CD14-positive monocyte (primary cell): Measurements from ENCODE around the gene DNAJB4. TPM values are rescaled to one million over a fixed set of nuclear protein-coding genes. Genes with fewer than 3 reads are reported as not detected.

Experiments
- DNase-seq, 3 donors: peaks; one replicate each; pipeline ENCODE4 v3.0.0-alpha.2; 2011 to 2022
- H2AFZ ChIP-seq: 2 replicates; pipeline ENCODE4 v1.6.0; 2012; ENCODE audit warnings: mild to moderate bottlenecking, low read depth, low read length, inconsistent platforms; ENCODE audit not compliant: insufficient read depth, poor library complexity, severe bottlenecking
- H3K27ac ChIP-seq, 2 donors: 1 replicate in 1 of 2; 2 replicates in 1 of 2; pipeline ENCODE4 v1.5.1; 2012 to 2013; ENCODE audit warnings: low read length in 2 of 2, control low read depth in 1 of 2, inconsistent platforms in 1 of 2, low read depth in 1 of 2, mild to moderate bottlenecking in 1 of 2
- H3K27me3 ChIP-seq, 2 donors: one replicate each; pipeline versions ENCODE4 v1.6.0 to v1.6.1; 2011 to 2013; ENCODE audit warnings: low read length in 2 of 2; ENCODE audit not compliant: control insufficient read depth in 2 of 2, insufficient read depth in 2 of 2
- H3K36me3 ChIP-seq, 2 donors: replicated peaks in 1 of 2; 1 replicate in 1 of 2; 2 replicates in 1 of 2; pipeline versions ENCODE4 v1.5.1 to v1.6.1; 2012 to 2013; ENCODE audit warnings: low read length in 2 of 2, control low read depth in 1 of 2, inconsistent platforms in 1 of 2, mild to moderate bottlenecking in 1 of 2; ENCODE audit not compliant: insufficient read depth in 2 of 2, control insufficient read depth in 1 of 2
- H3K4me1 ChIP-seq, 2 donors: 1 replicate in 1 of 2; 2 replicates in 1 of 2; pipeline versions ENCODE4 v1.5.1 to v1.6.1; 2012 to 2013; ENCODE audit warnings: low read length in 2 of 2, control low read depth in 1 of 2, inconsistent platforms in 1 of 2, mild to moderate bottlenecking in 1 of 2, moderate library complexity in 1 of 2; ENCODE audit not compliant: insufficient read depth in 2 of 2, control insufficient read depth in 1 of 2
- H3K4me2 ChIP-seq: replicated peaks from 2 replicates; pipeline ENCODE3; 2012; ENCODE audit warnings: low read length, moderate library complexity, mild to moderate bottlenecking; ENCODE audit not compliant: poor library complexity, severe bottlenecking; ENCODE audit errors: extremely low read depth
- H3K4me3 ChIP-seq, 3 experiments: fragments of 200-600 bp in 1 of 3; sonication (generic) in 1 of 3; replicated peaks in 1 of 3; 1 replicate in 2 of 3; 2 replicates in 1 of 3; pipeline ENCODE4 v1.5.1; 2011 to 2013; ENCODE audit warnings: low read length in 3 of 3, mild to moderate bottlenecking in 3 of 3, control low read depth in 2 of 3, low read depth in 2 of 3, inconsistent platforms in 1 of 3, moderate library complexity in 1 of 3
- H3K79me2 ChIP-seq: 2 replicates; pipeline ENCODE4 v1.6.0; 2012; ENCODE audit warnings: mild to moderate bottlenecking, control low read depth, inconsistent platforms, low read length, moderate library complexity; ENCODE audit not compliant: insufficient read depth
- H3K9ac ChIP-seq: 2 replicates; pipeline ENCODE4 v1.6.0; 2017; ENCODE audit warnings: low read length, mild to moderate bottlenecking; ENCODE audit not compliant: insufficient read depth, poor library complexity, severe bottlenecking
- H3K9me3 ChIP-seq, 2 donors: replicated peaks in 1 of 2; 1 replicate in 1 of 2; 2 replicates in 1 of 2; pipeline versions ENCODE4 v1.5.1 to v1.6.1; 2012 to 2013; ENCODE audit warnings: low read length in 2 of 2, control low read depth in 1 of 2; ENCODE audit not compliant: control insufficient read depth in 1 of 2, insufficient read depth in 1 of 2
- H4K20me1 ChIP-seq: 2 replicates; pipeline ENCODE4 v1.6.0; 2012; ENCODE audit warnings: mild to moderate bottlenecking, low read length, control low read depth, moderate library complexity; ENCODE audit not compliant: insufficient read depth
- H3K27ac Mint-ChIP-seq, 7 donors: one replicate each; pipeline ENCODE4 v1.8.0; 2020; ENCODE audit warnings: mild to moderate bottlenecking in 7 of 7, mixed read lengths in 7 of 7, moderate library complexity in 6 of 7, inconsistent platforms in 2 of 7
- H3K27me3 Mint-ChIP-seq, 3 donors: one replicate each; pipeline ENCODE4 v1.8.0; 2021 to 2022; ENCODE audit warnings: low read depth in 3 of 3, mild to moderate bottlenecking in 3 of 3, mixed read lengths in 3 of 3, moderate library complexity in 3 of 3, inconsistent platforms in 1 of 3
- H3K36me3 Mint-ChIP-seq, 2 donors: one replicate each; pipeline ENCODE4 v1.8.0; 2020; ENCODE audit warnings: mixed read lengths in 2 of 2, inconsistent platforms in 1 of 2, mild to moderate bottlenecking in 1 of 2
- H3K4me1 Mint-ChIP-seq: one replicate; pipeline ENCODE4 v1.8.0; 2020; ENCODE audit warnings: mild to moderate bottlenecking, mixed read lengths
- H3K4me3 Mint-ChIP-seq, 2 donors: one replicate each; pipeline ENCODE4 v1.8.0; 2020; ENCODE audit warnings: mild to moderate bottlenecking in 2 of 2, mixed read lengths in 2 of 2, moderate library complexity in 1 of 2
- H3K9me3 Mint-ChIP-seq, 7 donors: one replicate each; pipeline ENCODE4 v1.8.0; 2020 to 2022; ENCODE audit warnings: mixed read lengths in 7 of 7, mild to moderate bottlenecking in 6 of 7, moderate library complexity in 6 of 7, inconsistent platforms in 2 of 7
- WGBS: methylation state at CpG from one replicate; pipeline ENCODE4 v1.1.5; 2013; ENCODE audit warnings: missing lambda C conversion rate; ENCODE audit not compliant: insufficient coverage; 5-methylcytosine and 5-hydroxymethylcytosine counted together
- intact Hi-C, 2 donors: fragments of 100-400 bp; cut with micrococcal nuclease; formaldehyde crosslinking; loops; one replicate each; pipeline versions ENCODE4 v1.15.0 to v1.15.1; 2023
- polyA plus RNA-seq, 3 donors: library from polyadenylated mRNA; depleted of rRNA in 1 of 3; unstranded in 2 of 3; stranded (reverse) in 1 of 3; fragments of 300-500 nt in 2 of 3; fragments of >200 nt in 1 of 3; fragmentation: Illumina TruSeq in 2 of 3; gene quantifications; 1 replicate in 2 of 3; 2 replicates in 1 of 3; pipeline ENCODE4 v1.2.3, GENCODE V29; 2012 to 2021
- TF ChIP-seq, protein P1 (sequence below): fragments of 200-600 bp; IDR thresholded peaks from one replicate; pipeline ENCODE4 v1.8.0; 2022; ENCODE audit warnings: antibody characterized with exemption, mild to moderate bottlenecking

Gene DNAJB4
- polyA plus RNA-seq, 3 donors, result 2.8 to 4.0 (median 3.6) TPM

- Mint-ChIP-seq H3K4me3 (no peak overlapping the region), H3K9me3 (no peaks in the 10 kb centered on the region), H3K27me3 (no peaks in the 10 kb centered on the region), H3K36me3 (peaks cover 76 to 88% of the 10 kb centered on the region in 2 donors), H3K4me1 (no peaks in the 10 kb centered on the region), H3K27ac (peak overlapping the region in 2 of 7 donors; percentile 0 to 46)
- TF ChIP-seq, protein P1, sequence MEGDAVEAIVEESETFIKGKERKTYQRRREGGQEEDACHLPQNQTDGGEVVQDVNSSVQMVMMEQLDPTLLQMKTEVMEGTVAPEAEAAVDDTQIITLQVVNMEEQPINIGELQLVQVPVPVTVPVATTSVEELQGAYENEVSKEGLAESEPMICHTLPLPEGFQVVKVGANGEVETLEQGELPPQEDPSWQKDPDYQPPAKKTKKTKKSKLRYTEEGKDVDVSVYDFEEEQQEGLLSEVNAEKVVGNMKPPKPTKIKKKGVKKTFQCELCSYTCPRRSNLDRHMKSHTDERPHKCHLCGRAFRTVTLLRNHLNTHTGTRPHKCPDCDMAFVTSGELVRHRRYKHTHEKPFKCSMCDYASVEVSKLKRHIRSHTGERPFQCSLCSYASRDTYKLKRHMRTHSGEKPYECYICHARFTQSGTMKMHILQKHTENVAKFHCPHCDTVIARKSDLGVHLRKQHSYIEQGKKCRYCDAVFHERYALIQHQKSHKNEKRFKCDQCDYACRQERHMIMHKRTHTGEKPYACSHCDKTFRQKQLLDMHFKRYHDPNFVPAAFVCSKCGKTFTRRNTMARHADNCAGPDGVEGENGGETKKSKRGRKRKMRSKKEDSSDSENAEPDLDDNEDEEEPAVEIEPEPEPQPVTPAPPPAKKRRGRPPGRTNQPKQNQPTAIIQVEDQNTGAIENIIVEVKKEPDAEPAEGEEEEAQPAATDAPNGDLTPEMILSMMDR, result no peak
- Histone ChIP-seq H3K9ac (no peak overlapping the region), H3K36me3 (peaks cover 96 to 99% of the 10 kb centered on the region in 2 donors), H3K4me1 (no peaks in the 10 kb centered on the region), H3K79me2 (peaks cover 56% of the 10 kb centered on the region), H3K27me3 (no peaks in the 10 kb centered on the region), H4K20me1 (peaks cover 88% of the 10 kb centered on the region), H3K4me3 (no peak overlapping the region), H3K27ac (peak overlapping the region in 1 of 2 donors; percentile 1), H3K4me2 (no peak overlapping the region), H3K9me3 (no peaks in the 10 kb centered on the region), H2AFZ (no peak overlapping the region)
- DNase-seq, result no peak
- 98% methylated on average over 3 of the region's 3 CpGs for WGBS
- intact Hi-C loops, result no loop called here
These were observed 38.4 kb upstream of the DNAJB4 start for GRCh38 chr1:77966291-77966690.

GRCh38 chr1:77970192-77970591, 34.5 kb upstream of the DNAJB4 start:
- peaks cover 92% of the 10 kb centered on the region for H3K79me2 ChIP-seq
- H3K4me2 ChIP-seq, result no peak overlapping the region
- WGBS, result no CpG with 5 or more reads among the region's 1 CpG
- H3K27ac ChIP-seq, result no peak overlapping the region
- no peak overlapping the region for H3K4me3 Mint-ChIP-seq
- H3K4me3 ChIP-seq, result no peak overlapping the region
- H3K36me3 ChIP-seq, result peaks cover 64 to 80% of the 10 kb centered on the region in 2 donors
- H3K27ac Mint-ChIP-seq, result no peak overlapping the region
- H3K4me1 Mint-ChIP-seq, result peaks cover 4% of the 10 kb centered on the region
- H3K27me3 Mint-ChIP-seq, result no peaks in the 10 kb centered on the region
- no peak overlapping the region for H2AFZ ChIP-seq
- no peaks in the 10 kb centered on the region for H3K9me3 ChIP-seq
- TF ChIP-seq, protein P1, result no peak
- H3K4me1 ChIP-seq, result no peaks in the 10 kb centered on the region
- intact Hi-C loops, result no loop called here
- DNase-seq, result no peak
- no peaks in the 10 kb centered on the region for H3K27me3 ChIP-seq
- H3K36me3 Mint-ChIP-seq, result peaks cover 46 to 67% of the 10 kb centered on the region in 2 donors
- peaks cover 100% of the 10 kb centered on the region for H4K20me1 ChIP-seq
- H3K9ac ChIP-seq, result no peak overlapping the region
- peaks cover 0 to 1% (median 0%) of the 10 kb centered on the region in 7 donors for H3K9me3 Mint-ChIP-seq
